SH-SY5Y (cell line): Measurements from ENCODE around the gene CAMTA1.

Experiments used
- GATA2 ChIP-seq: IDR thresholded peaks from 2 replicates; pipeline ENCODE4 v1.6.1; 2011; ENCODE audit warnings: mild to moderate bottlenecking, low read depth, low read length
- GATA3 ChIP-seq: IDR thresholded peaks from 2 replicates; pipeline ENCODE4 v1.6.1; 2011; ENCODE audit warnings: low read depth, mild to moderate bottlenecking, low read length, moderate library complexity

- TF ChIP-seq GATA2 (no peak), GATA3 (no peak)
These were observed 767.9 kb downstream of the CAMTA1 start for GRCh38 chr1:7553042-7553690.
